Bronchial smooth muscle cell (primary cell): Measurements from ENCODE around the gene WFDC10A. TPM values are rescaled to one million over a fixed set of nuclear protein-coding genes. Genes with fewer than 3 reads are reported as not detected.

ENCODE experiments used
- total RNA-seq: library from RNA; depleted of rRNA; stranded (reverse); fragments of >200 nt; gene quantifications from 2 replicates; pipeline ENCODE4 v1.2.1, GENCODE V29; 2014

WFDC10A gene
- not detected in 2 replicates for total RNA-seq

GRCh38 chr20:45629496-45630100 lies at the start of gene WFDC10A:
Gene WFDC10A (plus strand): TSS chr20:45629739. CDS start chr20:45629814, 75 bp downstream.

GRCh38 chr20:45631184-45631583 lies 1.6 kb downstream of the WFDC10A start, which contains the start of gene WFDC9:
Gene WFDC9 (minus strand): TSS chr20:45631284. CDS start chr20:45610181, 21,103 bp downstream.

GRCh38 chr20:45670139-45670538 lies 40.6 kb downstream of the WFDC10A start, which contains the start of gene WFDC11:
Gene WFDC11 (minus strand): TSS chr20:45670239. CDS start chr20:45650600, 19,639 bp downstream.

Other genes with a start within 250 kb of the WFDC10A start
- 0.34 and 0.63 TPM in 2 replicates for gene DBNDD2, start 221.4 kb upstream of the WFDC10A start, total RNA-seq
- gene PIGT, start 213.6 kb upstream of the WFDC10A start, total RNA-seq = 17.5 and 29.5 TPM in 2 replicates
- not detected in 2 replicates for gene WFDC2, start 160.0 kb upstream of the WFDC10A start, total RNA-seq
- gene SPINT3, start 114.1 kb upstream of the WFDC10A start, total RNA-seq = not detected in 2 replicates
- not detected in 2 replicates for gene WFDC6, start 90.3 kb upstream of the WFDC10A start, total RNA-seq
- not detected in 2 replicates for gene EPPIN, start 82.3 kb upstream of the WFDC10A start, total RNA-seq
- gene WFDC8, start 50.5 kb upstream of the WFDC10A start, total RNA-seq = not detected in 2 replicates
- not detected in 2 replicates for gene WFDC9, start 1.5 kb downstream of the WFDC10A start, total RNA-seq
- not detected in 2 replicates for gene WFDC11, start 40.5 kb downstream of the WFDC10A start, total RNA-seq
- not detected in 2 replicates for gene WFDC13, start 72.3 kb downstream of the WFDC10A start, total RNA-seq
- gene WFDC10B, start 75.3 kb downstream of the WFDC10A start, total RNA-seq = 0.26 TPM in 1 of 2 replicates, not detected in the other
- not detected in 2 replicates for gene SPINT4, start 92.6 kb downstream of the WFDC10A start, total RNA-seq
- gene WFDC3, start 162.1 kb downstream of the WFDC10A start, total RNA-seq = 0.17 and 0.95 TPM in 2 replicates
- 16.9 and 20.5 TPM in 2 replicates for gene DNTTIP1, start 162.2 kb downstream of the WFDC10A start, total RNA-seq
- gene UBE2C, start 182.9 kb downstream of the WFDC10A start, total RNA-seq = 1.9 and 3.9 TPM in 2 replicates
- 1.9 and 6.7 TPM in 2 replicates for gene TNNC2, start 197.6 kb downstream of the WFDC10A start, total RNA-seq
- gene SNX21, start 204.1 kb downstream of the WFDC10A start, total RNA-seq = 80.1 and 108 TPM in 2 replicates
- gene ACOT8, start 227.7 kb downstream of the WFDC10A start, total RNA-seq = 46.2 and 58.5 TPM in 2 replicates
- gene ZSWIM3, start 227.9 kb downstream of the WFDC10A start, total RNA-seq = 5.0 and 7.0 TPM in 2 replicates